SH-SY5Y (cell line): Measurements from ENCODE around the gene AHI1.

Experiments
- GATA2 ChIP-seq: IDR thresholded peaks from 2 replicates; pipeline ENCODE4 v1.6.1; 2011; ENCODE audit warnings: mild to moderate bottlenecking, low read depth, low read length
- GATA3 ChIP-seq: IDR thresholded peaks from 2 replicates; pipeline ENCODE4 v1.6.1; 2011; ENCODE audit warnings: low read depth, mild to moderate bottlenecking, low read length, moderate library complexity

- TF ChIP-seq GATA2 (no peak), GATA3 (no peak)
Measured at GRCh38 chr6:135234492-135234780, 263.1 kb downstream of the AHI1 start.
